Upper lobe of left lung (tissue), 6 donors: ENCODE measurements around the gene SBF2. TPM values are rescaled to one million over a fixed set of nuclear protein-coding genes. Genes with fewer than 3 reads are reported as not detected.

ENCODE experiments used
- ATAC-seq, 2 donors: fragments of 200-7000 bp; cut with Tn5 transposase; one replicate each; pipeline ENCODE4 v1.9.1; 2022; ENCODE audit warnings: mild to moderate bottlenecking in 2 of 2, moderate library complexity in 2 of 2; ENCODE audit not compliant: low FRiP score in 2 of 2
- DNase-seq, 2 donors: peaks; one replicate each; pipeline ENCODE4 v3.0.0-alpha.2; 2019 to 2020
- H3K27ac ChIP-seq, 4 donors: fragments of 200-600 bp; sonication (generic); one replicate each; pipeline ENCODE4 v1.5.1; 2016 to 2019
- H3K27me3 ChIP-seq, 4 donors: fragments of 200-600 bp; sonication (generic); one replicate each; pipeline ENCODE4 v1.5.1; 2017 to 2019
- H3K36me3 ChIP-seq, 4 donors: fragments of 200-600 bp; sonication (generic); one replicate each; pipeline ENCODE4 v1.5.1; 2016 to 2019
- H3K4me1 ChIP-seq, 4 donors: fragments of 200-600 bp; sonication (generic); one replicate each; pipeline ENCODE4 v1.5.1; 2018 to 2019
- H3K4me3 ChIP-seq, 4 donors: fragments of 200-600 bp; sonication (generic); one replicate each; pipeline ENCODE4 v1.5.1; 2017 to 2019; ENCODE audit warnings: mild to moderate bottlenecking in 2 of 4, moderate library complexity in 1 of 4
- H3K9me3 ChIP-seq, 4 donors: fragments of 200-600 bp; sonication (generic); one replicate each; pipeline ENCODE4 v1.5.1; 2018 to 2019
- CTCF ChIP-seq, 6 experiments: fragments of 450-650 bp in 4 of 6; fragments of 200-600 bp in 2 of 6; sonication (generic) in 2 of 6; IDR thresholded peaks; one replicate each; pipeline ENCODE4 v1.5.1; 2016 to 2019; ENCODE audit warnings: antibody characterized with exemption in 6 of 6
- EP300 ChIP-seq, 4 donors: sonication (generic); formaldehyde crosslinking; IDR thresholded peaks; one replicate each; pipeline ENCODE4 v1.5.1; 2017; ENCODE audit warnings: antibody characterized with exemption in 4 of 4, control low read depth in 2 of 4
- POLR2A ChIP-seq, 4 donors: fragments of 450-650 bp; IDR thresholded peaks; one replicate each; pipeline ENCODE4 v1.5.1; 2016 to 2017; ENCODE audit warnings: antibody characterized with exemption in 4 of 4, mild to moderate bottlenecking in 2 of 4
- POLR2AphosphoS5 ChIP-seq, 2 donors: sonication (generic); formaldehyde crosslinking; IDR thresholded peaks; one replicate each; pipeline ENCODE4 v1.5.1; 2017; ENCODE audit warnings: antibody characterized with exemption in 2 of 2
- WGBS, 2 donors: methylation state at CpG; one replicate each; pipeline ENCODE4 v1.1.5; 2017 to 2018; 5-methylcytosine and 5-hydroxymethylcytosine counted together
- total RNA-seq, 6 donors: library from RNA; depleted of rRNA in 4 of 6; stranded (reverse); fragments of >200 nt in 4 of 6; gene quantifications; one replicate each; pipeline versions ENCODE4 v1.1.0 to v1.2.1, GENCODE V29; 2016 to 2021
- donor health status: DM: no; HTN: no; CAD: no; lungs with moderate emphysema.
- donor health status: DM: no; HTN: yes; CAD: no; lungs with severe emphysema.

Gene SBF2
- total RNA-seq, 6 donors from 2014 or later = 22.2 to 54.5 (median 41.2) TPM

- TF ChIP-seq POLR2AphosphoS5 (IDR thresholded peaks at IDR 0.05) = peak in 1 of 2 donors; percentile 12
- no peak for TF ChIP-seq POLR2A (IDR thresholded peaks at IDR 0.05)
- Histone ChIP-seq H3K27ac (peak overlapping the region in 3 of 4 donors; percentile 32 to 69 (median 60)), H3K36me3 (peaks cover 0 to 3% (median 0%) of the 10 kb centered on the region in 4 donors), H3K27me3 (no peaks in the 10 kb centered on the region), H3K4me3 (no peak overlapping the region), H3K9me3 (no peaks in the 10 kb centered on the region), H3K4me1 (peaks cover 18 to 29% (median 24%) of the 10 kb centered on the region in 4 donors)
- peak in 1 of 2 donors; percentile 55 for ATAC-seq
- 58 to 67% methylated on average over 4 of the region's 4 CpGs for WGBS, 2 donors
- DNase-seq = no peak
These were observed 8.7 kb downstream of the SBF2 start for GRCh38 chr11:10285148-10285802.

GRCh38 chr11:10283991-10284390 lies 10.0 kb downstream of the SBF2 start:
- H3K4me3 ChIP-seq = no peak overlapping the region
- ATAC-seq = no peak
- no peaks in the 10 kb centered on the region for H3K9me3 ChIP-seq
- H3K27me3 ChIP-seq = no peaks in the 10 kb centered on the region
- WGBS, 2 donors = 67 to 68% methylated on average over 1 of the region's 1 CpG
- DNase-seq = no peak
- H3K36me3 ChIP-seq = peaks cover 0 to 3% (median 0%) of the 10 kb centered on the region in 4 donors
- H3K27ac ChIP-seq = no peak overlapping the region
- peaks cover 13 to 22% (median 20%) of the 10 kb centered on the region in 4 donors for H3K4me1 ChIP-seq
- TF ChIP-seq CTCF (IDR thresholded peaks at IDR 0.05) (no peak), POLR2A (IDR thresholded peaks at IDR 0.05) (no peak), EP300 (IDR thresholded peaks at IDR 0.05) (no peak), POLR2AphosphoS5 (IDR thresholded peaks at IDR 0.05) (no peak)

- no peak overlapping the region for H3K4me3 ChIP-seq
- no peaks in the 10 kb centered on the region for H3K36me3 ChIP-seq
- H3K27ac ChIP-seq = no peak overlapping the region
- TF ChIP-seq POLR2AphosphoS5 (IDR thresholded peaks at IDR 0.05) (no peak), CTCF (IDR thresholded peaks at IDR 0.05) (no peak), EP300 (IDR thresholded peaks at IDR 0.05) (no peak), POLR2A (IDR thresholded peaks at IDR 0.05) (no peak)
- peaks cover 12 to 19% (median 14%) of the 10 kb centered on the region in 4 donors for H3K4me1 ChIP-seq
- ATAC-seq (no peak), DNase-seq (no peak)
- no peaks in the 10 kb centered on the region for H3K27me3 ChIP-seq
- H3K9me3 ChIP-seq = no peaks in the 10 kb centered on the region
These were observed 11.9 kb downstream of the SBF2 start for GRCh38 chr11:10282117-10282516.

- Histone ChIP-seq H3K4me1 (peaks cover 0 to 6% (median 0%) of the 10 kb centered on the region in 4 donors), H3K27me3 (no peaks in the 10 kb centered on the region), H3K27ac (no peak overlapping the region), H3K9me3 (no peaks in the 10 kb centered on the region), H3K36me3 (no peaks in the 10 kb centered on the region), H3K4me3 (no peak overlapping the region)
- ATAC-seq (no peak), DNase-seq (no peak)
- TF ChIP-seq POLR2AphosphoS5 (IDR thresholded peaks at IDR 0.05) (no peak), POLR2A (IDR thresholded peaks at IDR 0.05) (no peak), EP300 (IDR thresholded peaks at IDR 0.05) (no peak), CTCF (IDR thresholded peaks at IDR 0.05) (no peak)
These were observed 18.3 kb downstream of the SBF2 start for GRCh38 chr11:10275714-10276113.

- TF ChIP-seq CTCF (IDR thresholded peaks at IDR 0.05) = no peak
- TF ChIP-seq POLR2AphosphoS5 (IDR thresholded peaks at IDR 0.05) = no peak
- no peak for TF ChIP-seq EP300 (IDR thresholded peaks at IDR 0.05)
- TF ChIP-seq POLR2A (IDR thresholded peaks at IDR 0.05) = no peak
- Histone ChIP-seq H3K9me3 (no peaks in the 10 kb centered on the region), H3K27ac (no peak overlapping the region), H3K36me3 (no peaks in the 10 kb centered on the region), H3K27me3 (no peaks in the 10 kb centered on the region), H3K4me1 (peaks cover 0 to 6% (median 0%) of the 10 kb centered on the region in 4 donors), H3K4me3 (no peak overlapping the region)
- DNase-seq (no peak), ATAC-seq (no peak)
- 60 to 73% methylated on average over 1 of the region's 1 CpG for WGBS, 2 donors
These were observed 19.3 kb downstream of the SBF2 start for GRCh38 chr11:10274726-10275125.
